ENCODE data around the gene ZNF512. TPM values are rescaled to one million over a fixed set of nuclear protein-coding genes. Genes with fewer than 3 reads are reported as not detected.
A peak's percentile ranks its signal among the peaks of the same experiment; 100 is the strongest.

The ZNF512 gene
- total RNA-seq, 2 donors from 2014 or later = 16.8 to 62.5 TPM

DNA sequence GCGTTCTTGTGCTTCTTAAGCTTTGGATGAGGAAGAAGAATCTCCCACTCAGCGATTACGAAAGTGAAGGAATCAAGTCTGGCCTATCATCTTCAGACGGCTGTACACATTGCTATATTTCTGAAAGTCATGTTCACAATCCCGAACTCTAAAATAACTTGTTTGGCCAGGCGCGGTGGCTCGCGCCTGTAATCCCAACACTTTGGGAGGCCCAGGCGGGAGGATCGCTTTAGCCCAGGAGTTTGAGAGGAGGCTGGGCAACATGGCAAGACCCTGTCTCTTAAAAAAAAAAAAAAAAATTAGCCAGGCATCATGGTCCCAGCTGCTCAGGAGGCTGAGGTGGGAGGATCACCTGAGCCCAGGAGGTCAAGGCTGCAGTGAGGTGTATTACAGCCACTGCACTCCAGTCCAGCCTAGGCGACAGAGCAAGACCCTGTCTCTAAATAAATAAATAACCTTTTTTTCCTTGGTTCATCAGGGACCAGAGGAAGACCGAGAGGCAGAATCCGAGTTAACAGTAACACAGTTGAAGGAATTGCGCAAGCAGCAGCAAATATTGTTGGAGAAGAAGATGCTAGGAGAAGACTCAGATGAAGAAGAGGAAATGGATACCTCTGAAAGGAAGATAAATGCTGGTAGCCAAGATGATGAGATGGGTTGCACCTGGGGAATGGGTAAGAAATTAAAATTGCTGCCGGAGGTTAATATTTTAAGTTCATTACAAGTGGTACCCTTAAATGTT lies 82.0 kb downstream of the ZNF512 start:
- peak overlapping the region; percentile 89 for H3K4me3 ChIP-seq
- peaks cover 16 to 28% of the 10 kb centered on the region in 2 donors for H3K4me1 ChIP-seq (ENCODE audit: control insufficient read depth in 1 of 2, low read depth in 2 of 2)
- TF ChIP-seq, protein P1, sequence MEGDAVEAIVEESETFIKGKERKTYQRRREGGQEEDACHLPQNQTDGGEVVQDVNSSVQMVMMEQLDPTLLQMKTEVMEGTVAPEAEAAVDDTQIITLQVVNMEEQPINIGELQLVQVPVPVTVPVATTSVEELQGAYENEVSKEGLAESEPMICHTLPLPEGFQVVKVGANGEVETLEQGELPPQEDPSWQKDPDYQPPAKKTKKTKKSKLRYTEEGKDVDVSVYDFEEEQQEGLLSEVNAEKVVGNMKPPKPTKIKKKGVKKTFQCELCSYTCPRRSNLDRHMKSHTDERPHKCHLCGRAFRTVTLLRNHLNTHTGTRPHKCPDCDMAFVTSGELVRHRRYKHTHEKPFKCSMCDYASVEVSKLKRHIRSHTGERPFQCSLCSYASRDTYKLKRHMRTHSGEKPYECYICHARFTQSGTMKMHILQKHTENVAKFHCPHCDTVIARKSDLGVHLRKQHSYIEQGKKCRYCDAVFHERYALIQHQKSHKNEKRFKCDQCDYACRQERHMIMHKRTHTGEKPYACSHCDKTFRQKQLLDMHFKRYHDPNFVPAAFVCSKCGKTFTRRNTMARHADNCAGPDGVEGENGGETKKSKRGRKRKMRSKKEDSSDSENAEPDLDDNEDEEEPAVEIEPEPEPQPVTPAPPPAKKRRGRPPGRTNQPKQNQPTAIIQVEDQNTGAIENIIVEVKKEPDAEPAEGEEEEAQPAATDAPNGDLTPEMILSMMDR (IDR thresholded peaks at IDR 0.05) = no peak
- DNase-seq (ENCODE audit: low spot score) = no peak
- ATAC-seq (ENCODE audit: insufficient number of reproducible peaks, low FRiP score, low read depth) = no peak
- peaks cover 27% of the 10 kb centered on the region for H3K36me3 ChIP-seq
- H3K9me3 ChIP-seq = no peaks in the 10 kb centered on the region
- peak overlapping the region in 1 of 2 donors; percentile 93 for H3K27ac ChIP-seq
- no peaks in the 10 kb centered on the region for H3K27me3 ChIP-seq (replicated peaks; ENCODE audit: insufficient read depth)

DNA sequence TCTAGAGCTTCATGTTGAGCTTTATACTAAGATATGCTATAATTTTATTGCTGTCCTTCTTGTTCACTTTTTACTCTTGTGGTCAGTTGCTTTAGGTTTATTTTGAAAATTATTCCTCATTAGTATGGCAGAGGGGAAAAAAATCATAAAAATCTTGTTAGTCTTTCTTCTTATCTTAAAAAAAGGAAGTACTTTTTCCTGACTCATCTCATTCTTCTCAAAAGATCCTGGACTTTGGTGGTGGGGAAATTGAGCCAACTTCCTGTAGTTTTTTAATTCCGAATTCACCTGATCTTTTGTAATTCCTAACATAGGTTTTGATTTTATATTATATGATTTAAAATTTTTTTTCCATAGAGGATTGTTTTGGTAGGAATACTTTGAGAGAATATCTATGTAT lies 84.6 kb downstream of the ZNF512 start:
- Histone ChIP-seq H3K27ac (no peak overlapping the region), H3K4me3 (no peak overlapping the region), H3K27me3 (replicated peaks; ENCODE audit: insufficient read depth) (no peaks in the 10 kb centered on the region), H3K36me3 (peaks cover 26% of the 10 kb centered on the region), H3K4me1 (ENCODE audit: control insufficient read depth in 1 of 2, low read depth in 2 of 2) (peaks cover 14 to 23% of the 10 kb centered on the region in 2 donors), H3K9me3 (no peaks in the 10 kb centered on the region)
- TF ChIP-seq, protein P1 (IDR thresholded peaks at IDR 0.05) = no peak
- ATAC-seq (ENCODE audit: insufficient number of reproducible peaks, low FRiP score, low read depth) = no peak
- DNase-seq (ENCODE audit: low spot score) = no peak

- no peaks in the 10 kb centered on the region for H3K4me1 ChIP-seq (ENCODE audit: control insufficient read depth in 1 of 2, low read depth in 2 of 2)
- no peak for DNase-seq (ENCODE audit: low spot score)
- peaks cover 34% of the 10 kb centered on the region for H3K36me3 ChIP-seq
- no peak for ATAC-seq (ENCODE audit: insufficient number of reproducible peaks, low FRiP score, low read depth)
- no peaks in the 10 kb centered on the region for H3K27me3 ChIP-seq (replicated peaks; ENCODE audit: insufficient read depth)
- H3K27ac ChIP-seq = no peak overlapping the region
- H3K9me3 ChIP-seq = no peaks in the 10 kb centered on the region
- TF ChIP-seq, protein P1 (IDR thresholded peaks at IDR 0.05) = no peak
- H3K4me3 ChIP-seq = no peak overlapping the region
Measured at GRCh38 chr2:27671235-27671634, 88.4 kb downstream of the ZNF512 start.

Other genes with a start within 250 kb of the ZNF512 start
- gene GTF3C2, start 226.3 kb upstream of the ZNF512 start, total RNA-seq = 10 to 100 TPM; 56.6 to 58.8 TPM
- 10 to 100 TPM; 31.5 to 55.4 TPM for gene EIF2B4, start 212.7 kb upstream of the ZNF512 start, total RNA-seq
- gene SNX17, start 212.4 kb upstream of the ZNF512 start, total RNA-seq = 100 to 1,000 TPM in 1 of 2 donors, 10 to 100 TPM in 1; 84.4 to 133 TPM
- 10 to 100 TPM; 10.7 to 10.9 TPM for gene ZNF513, start 202.3 kb upstream of the ZNF512 start, total RNA-seq
- gene PPM1G, start 173.5 kb upstream of the ZNF512 start, total RNA-seq = 10 to 100 TPM; 50.2 to 50.4 TPM
- gene NRBP1, start 154.4 kb upstream of the ZNF512 start, total RNA-seq = 10 to 100 TPM; 61.5 to 77.7 TPM
- under 1 TPM in 1 of 2 donors, not detected in 1; 0.68 TPM for gene KRTCAP3, start 140.7 kb upstream of the ZNF512 start, total RNA-seq
- 10 to 100 TPM; 33.0 to 45.6 TPM for gene IFT172, start 93.3 kb upstream of the ZNF512 start, total RNA-seq
- 10 to 100 TPM; 32.9 to 37.1 TPM for gene FNDC4, start 87.8 kb upstream of the ZNF512 start, total RNA-seq
- gene GCKR, start 86.2 kb upstream of the ZNF512 start, total RNA-seq = 1 to 10 TPM; 1.8 to 5.7 TPM
- 1 to 10 TPM; 1.9 to 2.5 TPM for gene CCDC121, start 46.0 kb downstream of the ZNF512 start, total RNA-seq
- 10 to 100 TPM; 19.0 to 22.3 TPM for gene GPN1, start 46.0 kb downstream of the ZNF512 start, total RNA-seq
- gene SUPT7L, start 80.6 kb downstream of the ZNF512 start, total RNA-seq = 10 to 100 TPM; 30.3 to 34.4 TPM
- gene SLC4A1AP, start 80.8 kb downstream of the ZNF512 start, total RNA-seq = 10 to 100 TPM; 19.8 to 23.7 TPM
- gene MRPL33, start 188.7 kb downstream of the ZNF512 start, total RNA-seq = 100 to 1,000 TPM in 1 of 2 donors, 10 to 100 TPM in 1; 99.5 to 118 TPM